Activated CD8-positive, alpha-beta memory T cell treated with anti-CD3 and anti-CD28 coated beads, Interleukin-2, amount 10 ng/mL, durations not matched to agents 7 days and 5 days (primary cell): ENCODE results near the gene SPAG9. TPM values are rescaled to one million over a fixed set of nuclear protein-coding genes. Genes with fewer than 3 reads are reported as not detected.
A peak's percentile ranks its signal among the peaks of the same experiment; 100 is the strongest.
"Not testable (repeated sequence)": the region's sequence is repeated elsewhere in the genome, so short reads cannot be mapped to it uniquely, and the experiment has no call there.

ENCODE experiments used
- ATAC-seq: fragments of 150-1000 bp; cut with Tn5 transposase; one replicate; pipeline ENCODE4 v1.10.0; 2021; ENCODE audit warnings: moderate library complexity
- CTCF ChIA-PET: fragments of 350-600 bp; sonication (Branson Sonifier 250); formaldehyde crosslinking; loops from one replicate; lab custom pipeline; 2021; ENCODE audit warnings: antibody characterized with exemption; lab: Charles Lee
- DNase-seq: peaks from one replicate; pipeline ENCODE4 v3.0.0-alpha.2; 2020
- H3K27ac Mint-ChIP-seq: one replicate; pipeline ENCODE4 v1.8.0; 2021; ENCODE audit warnings: mild to moderate bottlenecking, mixed read lengths
- H3K27me3 Mint-ChIP-seq: one replicate; pipeline ENCODE4 v1.8.0; 2021; ENCODE audit warnings: mixed read lengths
- H3K36me3 Mint-ChIP-seq: one replicate; pipeline ENCODE4 v1.8.0; 2021; ENCODE audit warnings: mild to moderate bottlenecking, mixed read lengths
- H3K4me1 Mint-ChIP-seq: one replicate; pipeline ENCODE4 v1.8.0; 2021; ENCODE audit warnings: mixed read lengths
- H3K4me3 Mint-ChIP-seq: one replicate; pipeline ENCODE4 v1.8.0; 2021; ENCODE audit warnings: mild to moderate bottlenecking, moderate library complexity, mixed read lengths
- H3K9me3 Mint-ChIP-seq: one replicate; pipeline ENCODE4 v1.8.0; 2022; ENCODE audit warnings: low read depth, mixed read lengths
- total RNA-seq, 2 experiments: library from RNA; stranded (reverse); gene quantifications; one replicate each; pipeline ENCODE4 v1.2.3, GENCODE V29; 2021

SPAG9 gene
- total RNA-seq, 2 experiments from 2014 or later = 49.0 to 53.8 TPM

DNA sequence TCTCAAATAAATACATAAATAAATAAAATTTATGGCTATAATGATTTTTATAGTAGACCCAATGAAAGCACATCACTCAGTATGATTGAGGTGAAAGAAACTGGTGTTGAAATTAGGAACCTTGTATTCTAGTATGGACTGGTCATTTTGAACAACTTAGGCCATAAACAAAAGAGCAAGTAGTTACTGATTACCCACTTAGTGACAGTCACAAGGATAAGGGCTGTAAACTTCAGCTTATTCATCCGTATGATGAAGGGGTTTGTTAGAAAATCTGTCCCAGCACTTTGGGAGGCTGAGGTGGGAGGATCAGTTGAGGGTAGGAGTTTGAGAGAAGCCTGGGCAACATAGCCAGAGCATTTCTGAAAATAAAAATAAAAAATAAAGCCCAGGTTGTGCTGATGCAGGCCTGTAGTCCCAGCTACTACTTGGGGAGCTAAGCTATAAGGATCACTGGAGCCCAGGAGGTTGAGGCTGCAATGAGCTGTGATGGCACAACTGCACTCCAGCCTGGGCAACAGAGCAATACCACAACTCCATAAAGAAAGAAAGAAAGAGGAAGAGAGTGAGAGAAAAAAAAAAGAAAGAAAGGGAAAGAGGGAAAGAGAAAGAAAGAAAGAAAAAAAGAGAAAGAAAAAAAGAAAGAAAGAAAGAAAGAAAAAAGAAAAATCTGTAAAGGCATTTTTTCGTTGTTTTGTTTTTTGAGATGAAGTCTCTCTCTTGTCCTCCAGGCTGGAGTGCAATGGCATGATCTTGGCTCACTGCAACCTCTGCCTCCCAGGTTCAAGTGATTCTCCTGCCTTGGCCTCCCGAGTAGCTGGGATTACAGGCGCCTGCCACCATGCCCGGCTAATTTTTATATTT, 4.2 kb upstream of the SPAG9 start:
- H3K4me1 Mint-ChIP-seq = peaks cover 16% of the 10 kb centered on the region
- no peaks in the 10 kb centered on the region for H3K9me3 Mint-ChIP-seq
- H3K4me3 Mint-ChIP-seq = no peak overlapping the region
- no peaks in the 10 kb centered on the region for H3K36me3 Mint-ChIP-seq
- H3K27me3 Mint-ChIP-seq = no peaks in the 10 kb centered on the region
- no peak overlapping the region for H3K27ac Mint-ChIP-seq
- no peak for DNase-seq
- CTCF ChIA-PET = interaction anchor here (1.7 kb wide), 1 partner anchor 28 kb away, joined by 11 read pairs; the partner anchor contains the start of gene NME1
- ATAC-seq = no peak

DNA sequence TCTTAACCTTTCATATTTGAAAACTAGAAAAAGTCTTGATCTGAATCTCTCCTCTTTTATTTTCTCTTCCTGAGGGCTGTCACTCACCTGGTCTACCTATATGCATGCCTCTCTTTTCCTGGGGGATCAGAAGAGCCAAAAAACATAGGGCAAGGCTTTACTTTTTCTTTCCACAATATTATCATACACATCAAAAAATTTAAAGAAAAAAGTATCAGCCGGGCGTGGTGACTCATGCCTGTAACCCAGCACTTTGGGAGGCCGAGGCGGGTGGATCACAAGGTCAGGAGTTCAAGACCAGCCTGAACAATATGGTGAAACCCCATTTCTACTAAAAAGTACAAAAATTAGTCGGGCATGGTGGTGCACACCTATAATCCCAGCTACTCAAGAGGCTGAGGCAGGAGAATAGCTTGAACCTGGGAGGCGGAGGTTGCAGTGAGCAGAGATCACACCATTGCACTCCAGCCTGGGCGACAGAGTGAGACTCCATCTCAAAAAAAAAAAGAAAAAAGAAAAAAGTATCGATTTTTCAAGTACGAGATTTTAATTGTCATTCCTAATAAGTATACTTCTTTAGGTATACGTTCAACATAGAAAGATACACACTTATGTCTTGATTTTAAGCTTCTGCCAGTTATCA, 1.9 kb upstream of the SPAG9 start:
- not testable (repeated sequence) for DNase-seq, H3K4me3 Mint-ChIP-seq, ATAC-seq, H3K9me3 Mint-ChIP-seq, H3K36me3 Mint-ChIP-seq, H3K27ac Mint-ChIP-seq, H3K27me3 Mint-ChIP-seq
- H3K4me1 Mint-ChIP-seq = peaks cover 37% of the 10 kb centered on the region
- CTCF ChIA-PET = interaction anchor here (1.4 to 2.7 kb wide), 2 partner anchors 12 to 31 kb away, joined by 4 to 19 read pairs; partner anchors contain the start of gene NME1

DNA sequence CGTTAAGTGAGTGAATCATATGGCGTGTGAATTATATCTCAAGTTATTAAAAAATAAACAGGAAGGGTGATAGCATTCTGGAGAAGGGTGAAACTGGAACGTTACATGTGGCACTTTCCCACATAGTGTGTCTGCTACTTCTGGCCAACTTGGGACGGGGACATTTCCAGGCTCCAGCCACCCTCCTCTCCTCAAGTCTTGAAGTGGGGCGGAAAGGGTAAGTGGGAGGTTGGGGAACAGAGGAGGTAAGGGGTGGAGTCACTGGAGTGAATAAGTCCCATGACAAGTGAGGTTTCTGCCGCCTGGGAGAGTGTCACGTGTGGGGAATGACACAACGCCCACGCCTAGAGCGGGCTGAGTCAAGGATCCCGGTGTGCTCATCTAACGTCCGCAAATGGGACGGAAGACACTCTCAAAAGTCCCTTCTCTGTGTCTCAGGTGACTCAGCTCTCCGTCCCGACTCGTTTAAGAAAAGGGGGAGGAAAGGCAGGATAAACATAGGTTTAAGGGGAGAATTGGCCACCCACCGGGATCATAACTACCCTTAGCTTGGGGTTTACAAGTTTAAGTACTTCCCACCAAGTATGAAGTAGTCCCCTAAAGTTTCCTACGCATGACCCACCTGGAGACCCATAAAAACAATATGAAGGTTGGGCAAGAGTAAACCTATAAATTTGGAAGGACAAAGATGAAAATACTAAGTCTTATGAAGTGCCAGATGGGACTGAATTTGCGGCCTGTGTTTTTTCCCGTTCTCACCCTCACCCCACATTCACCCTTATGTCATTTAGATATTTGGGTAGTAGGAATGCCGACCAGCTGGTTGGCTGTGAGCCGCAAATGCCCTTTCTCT, 1.2 kb upstream of the SPAG9 start:
- DNase-seq (peak; percentile 81), ATAC-seq (peak; percentile 17)
- Mint-ChIP-seq H3K36me3 (peaks cover 1% of the 10 kb centered on the region), H3K9me3 (no peaks in the 10 kb centered on the region), H3K4me1 (peaks cover 43% of the 10 kb centered on the region), H3K27me3 (no peaks in the 10 kb centered on the region), H3K27ac (peak overlapping the region; percentile 98), H3K4me3 (peak overlapping the region; percentile 94)
- CTCF ChIA-PET = interaction anchor here (1.4 to 2.7 kb wide), 2 partner anchors 13 to 31 kb away, joined by 4 to 19 read pairs; partner anchors contain the start of gene NME1

DNA sequence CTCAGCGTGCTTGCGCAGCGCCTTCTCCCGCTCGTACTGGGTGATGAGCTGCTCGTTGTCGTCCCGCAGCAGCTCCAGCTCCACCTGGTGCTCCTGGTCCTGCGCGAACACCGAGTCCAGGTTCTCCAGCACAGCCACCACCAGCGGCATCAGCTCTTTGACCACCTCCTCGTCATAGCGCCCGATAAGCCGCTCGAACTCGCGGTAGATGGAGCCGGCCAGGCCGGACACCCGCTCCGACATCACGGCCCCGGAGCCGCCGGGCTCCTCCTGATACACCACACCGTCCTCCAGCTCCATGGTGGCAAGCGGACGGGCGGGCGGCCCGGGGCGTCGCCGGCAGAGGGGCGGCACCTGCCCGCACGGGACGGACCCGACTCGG, 320 bp downstream of the SPAG9 start:
- ATAC-seq (peak; percentile 40), DNase-seq (peak; percentile 70)
- no peaks in the 10 kb centered on the region for H3K27me3 Mint-ChIP-seq
- H3K9me3 Mint-ChIP-seq = no peaks in the 10 kb centered on the region
- peak overlapping the region; percentile 94 for H3K27ac Mint-ChIP-seq
- peak overlapping the region; percentile 90 for H3K4me3 Mint-ChIP-seq
- H3K36me3 Mint-ChIP-seq = peaks cover 1% of the 10 kb centered on the region
- CTCF ChIA-PET = interaction anchor here (0.8 to 2.7 kb wide), 9 partner anchors 9 to 338 kb away, joined by 3 to 19 read pairs (median 3); partner anchors contain the start of gene NME1
- H3K4me1 Mint-ChIP-seq = peaks cover 51% of the 10 kb centered on the region

DNA sequence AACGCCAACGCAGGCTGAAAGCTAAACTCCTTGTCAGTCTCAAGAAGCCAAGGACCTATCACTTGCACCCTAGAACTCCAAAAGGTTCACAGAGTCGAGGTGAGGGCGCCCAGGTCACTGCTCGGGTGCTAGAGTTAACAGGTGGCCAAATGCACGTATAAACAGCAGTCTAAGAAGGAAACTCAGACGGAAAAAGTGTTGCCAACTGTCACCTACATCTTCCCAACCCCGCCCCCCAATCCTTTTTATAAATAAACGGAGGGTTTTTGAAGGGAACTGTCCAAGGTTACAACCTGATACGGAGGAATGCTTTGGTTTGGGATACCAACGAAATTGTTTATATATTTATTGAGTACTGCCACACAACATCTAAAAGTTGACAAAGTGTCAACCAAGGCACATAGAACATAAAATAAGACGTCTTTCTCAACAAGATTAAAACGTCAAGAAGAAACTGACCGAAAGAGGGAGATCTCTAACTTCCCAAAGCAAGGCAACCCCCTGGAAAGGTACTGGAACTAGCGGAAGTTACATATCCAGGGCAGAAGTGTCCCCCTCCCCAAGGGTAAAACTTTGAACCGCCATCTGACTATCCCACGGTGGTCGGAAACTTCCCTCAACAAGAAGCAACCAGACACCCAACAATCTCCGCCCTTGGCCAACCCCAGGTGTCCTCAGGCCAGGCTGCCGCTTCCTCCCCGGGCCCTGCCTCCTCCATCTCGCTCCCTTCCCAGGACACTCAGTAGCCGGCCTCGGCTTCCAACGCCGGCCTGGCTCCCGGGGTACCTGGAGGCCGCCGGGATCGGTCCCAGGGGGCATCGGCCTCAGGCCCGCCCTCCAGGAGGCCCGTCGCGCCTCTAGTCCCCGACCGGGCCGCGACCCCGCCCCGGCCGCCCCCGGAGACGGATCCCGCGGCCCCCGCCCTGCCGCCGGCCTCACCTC, 982 bp downstream of the SPAG9 start:
- Mint-ChIP-seq H3K4me1 (peaks cover 54% of the 10 kb centered on the region), H3K27ac (peak overlapping the region; percentile 94), H3K36me3 (peaks cover 4% of the 10 kb centered on the region), H3K27me3 (no peaks in the 10 kb centered on the region), H3K4me3 (peak overlapping the region; percentile 90), H3K9me3 (no peaks in the 10 kb centered on the region)
- CTCF ChIA-PET = interaction anchor here (0.8 to 2.7 kb wide), 13 partner anchors 8 to 337 kb away, joined by 3 to 19 read pairs (median 3); partner anchors contain the start of gene NME1
- peak; percentile 18 for ATAC-seq
- DNase-seq = peak; percentile 74

DNA sequence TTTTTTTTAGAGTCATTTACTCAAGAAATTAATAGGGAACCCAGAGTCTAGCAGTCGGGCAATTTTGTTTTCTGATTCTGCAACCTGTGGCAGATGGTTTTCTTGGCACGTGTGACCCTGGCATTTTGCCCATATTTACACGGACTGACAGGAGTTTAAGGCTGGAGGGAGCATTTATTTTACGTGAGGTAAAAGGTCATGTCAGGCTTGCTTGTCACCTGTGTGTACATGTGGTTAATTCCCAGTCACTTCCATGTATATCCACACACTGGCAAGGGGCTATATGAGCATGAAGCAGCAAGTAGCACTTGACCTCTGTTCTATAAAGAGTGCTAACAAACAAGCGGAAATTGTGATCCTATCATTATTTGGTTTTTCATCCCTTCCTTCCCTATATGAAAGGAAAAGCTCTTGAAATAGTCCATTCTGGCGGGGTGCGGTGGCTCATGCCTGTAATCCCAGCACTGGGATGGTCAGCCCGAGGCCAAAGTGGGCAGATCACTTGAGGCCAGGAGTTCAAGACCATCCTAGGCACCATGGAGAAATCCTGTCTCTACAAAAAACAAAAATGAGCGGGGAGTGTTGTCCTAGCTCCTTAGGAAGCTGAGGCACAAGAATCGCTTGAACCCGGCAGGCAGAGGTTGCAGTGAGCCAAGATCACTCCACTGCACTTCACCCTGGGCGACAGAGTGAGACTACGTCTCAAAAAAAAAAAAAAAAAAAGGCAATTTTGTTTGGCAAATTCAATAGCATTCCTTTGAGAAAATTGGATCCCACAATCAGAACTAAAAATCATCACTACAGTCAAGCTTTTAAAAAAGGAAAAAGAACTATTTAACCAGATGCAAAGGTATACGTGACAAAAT, 2.1 kb downstream of the SPAG9 start:
- Mint-ChIP-seq H3K4me1 (peaks cover 54% of the 10 kb centered on the region), H3K36me3 (peaks cover 4% of the 10 kb centered on the region), H3K27me3 (no peaks in the 10 kb centered on the region), H3K4me3 (peak overlapping the region; percentile 90), H3K27ac (peak overlapping the region; percentile 36), H3K9me3 (no peaks in the 10 kb centered on the region)
- DNase-seq = no peak
- no peak for ATAC-seq
- CTCF ChIA-PET = interaction anchor here (1.0 to 1.9 kb wide), 4 partner anchors 9 to 114 kb away, joined by 3 to 9 read pairs (median 3); partner anchors contain the start of gene NME1

DNA sequence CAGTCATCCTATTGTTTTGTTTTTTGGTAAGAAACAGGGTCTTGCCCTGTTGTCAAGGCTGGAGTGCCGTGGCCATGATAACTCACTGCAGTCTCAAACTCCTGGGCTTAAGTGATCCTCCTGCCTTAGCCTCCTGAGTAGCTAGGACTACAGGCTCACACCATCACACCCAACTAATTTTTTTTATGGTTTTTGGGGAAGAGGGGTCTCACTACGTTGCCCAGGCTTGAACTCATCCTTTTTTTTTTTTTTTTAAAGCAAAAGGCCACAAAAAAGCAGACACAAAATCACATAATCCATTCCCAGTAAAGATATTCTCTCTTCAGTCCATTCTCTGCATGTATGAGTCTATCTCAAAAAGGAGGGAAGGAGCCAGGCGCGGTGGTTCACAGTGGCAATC, 5.5 kb downstream of the SPAG9 start:
- no peak overlapping the region for H3K27ac Mint-ChIP-seq
- no peak for ATAC-seq
- H3K36me3 Mint-ChIP-seq = peaks cover 5% of the 10 kb centered on the region
- H3K4me3 Mint-ChIP-seq = no peak overlapping the region
- H3K4me1 Mint-ChIP-seq = peaks cover 38% of the 10 kb centered on the region
- CTCF ChIA-PET = no interaction called here
- no peaks in the 10 kb centered on the region for H3K27me3 Mint-ChIP-seq
- DNase-seq = no peak
- no peaks in the 10 kb centered on the region for H3K9me3 Mint-ChIP-seq

DNA sequence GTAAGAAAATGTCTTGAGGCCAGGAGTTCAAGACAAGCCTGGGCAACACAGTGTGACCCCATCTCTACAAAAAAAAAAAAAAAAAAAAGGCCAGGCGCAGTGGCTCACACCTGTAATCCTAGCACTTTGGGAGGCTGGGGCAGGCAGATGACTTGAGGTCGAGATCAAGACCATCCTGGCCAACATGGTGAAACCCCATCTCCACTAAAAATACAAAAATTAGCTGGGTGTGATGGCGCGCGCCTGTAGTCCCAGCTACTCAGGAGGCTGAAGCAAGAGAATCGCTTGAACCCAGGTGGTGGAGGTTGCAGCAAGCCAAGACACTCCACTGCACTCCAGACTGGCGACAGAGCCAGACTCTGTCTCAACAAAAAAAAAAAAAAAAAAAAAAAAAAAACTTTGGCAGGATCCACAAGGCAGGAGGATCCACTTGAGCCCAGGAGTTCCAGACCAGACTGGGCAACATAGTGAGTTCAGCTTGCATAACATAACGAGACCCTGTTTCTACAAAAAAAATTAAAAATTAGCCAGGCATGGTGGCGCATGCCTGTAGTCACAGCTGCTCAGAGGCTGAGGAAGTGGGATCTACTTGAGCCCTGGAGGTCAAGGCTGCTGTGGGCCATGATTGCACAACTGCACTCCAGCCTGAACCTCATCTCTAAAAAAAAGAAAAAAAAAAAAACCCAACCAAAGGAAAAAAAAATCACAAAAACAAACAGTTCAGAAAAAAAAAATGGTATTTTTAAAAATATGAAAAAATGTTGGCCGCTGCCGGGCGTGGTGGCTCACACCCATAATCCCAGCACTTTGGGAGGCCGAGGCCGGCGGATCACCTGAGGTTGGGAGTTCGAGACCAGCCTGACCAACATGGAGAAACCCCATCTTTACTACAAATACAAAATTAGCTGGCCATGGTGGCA, 8.1 kb downstream of the SPAG9 start:
- H3K4me1 Mint-ChIP-seq = peaks cover 17% of the 10 kb centered on the region
- not testable (repeated sequence) for DNase-seq, ATAC-seq, H3K4me3 Mint-ChIP-seq, H3K9me3 Mint-ChIP-seq, H3K27ac Mint-ChIP-seq, H3K27me3 Mint-ChIP-seq, H3K36me3 Mint-ChIP-seq
- CTCF ChIA-PET = interaction anchor here (0.7 kb wide), 2 partner anchors 21 to 53 kb away, joined by 3 read pairs; no protein-coding TSS in a partner anchor

DNA sequence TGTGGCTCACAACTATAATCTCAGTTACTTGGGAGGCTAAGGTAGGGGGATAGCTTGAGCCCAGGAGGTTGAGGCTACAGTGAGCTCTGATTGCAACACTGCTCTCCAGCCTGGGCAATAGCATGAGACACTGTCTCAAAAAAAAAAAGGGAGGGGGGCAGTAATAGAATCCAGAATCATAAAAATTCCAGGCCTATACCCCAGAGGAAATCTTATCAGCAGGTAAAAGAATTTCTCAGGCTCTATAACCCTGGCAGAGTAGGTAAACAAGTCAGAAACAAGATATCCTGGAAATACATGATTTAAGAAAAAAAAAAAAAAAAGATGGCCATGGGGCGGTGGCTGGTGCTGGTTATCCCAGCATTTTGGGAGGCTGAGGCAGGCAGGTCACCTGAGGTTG, 12.9 kb downstream of the SPAG9 start:
- CTCF ChIA-PET = interaction anchor here (0.6 to 1.3 kb wide), 2 partner anchors 46 to 331 kb away, joined by 3 read pairs; partner anchors contain the start of gene NME1
- H3K27ac Mint-ChIP-seq = no peak overlapping the region
- no peak for ATAC-seq

DNA sequence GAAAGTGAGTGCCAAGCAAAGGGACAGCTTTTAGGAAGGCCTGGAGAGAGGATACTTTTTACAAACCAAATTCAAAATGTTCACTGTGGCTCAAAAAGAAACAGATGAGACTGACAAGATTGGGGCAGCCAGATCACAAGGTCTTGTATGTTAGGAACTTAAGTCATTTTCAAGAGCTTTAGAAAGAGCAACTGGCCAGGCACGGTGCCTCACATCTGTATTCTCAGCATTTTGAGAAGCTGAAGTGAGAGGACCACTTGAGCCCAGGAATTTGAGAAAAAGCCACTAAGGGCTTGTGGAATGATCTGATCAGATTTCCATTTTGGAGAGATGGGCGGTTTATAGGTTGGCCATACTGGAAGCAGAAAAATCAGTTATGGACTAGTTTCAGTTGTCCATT, 17.2 kb downstream of the SPAG9 start:
- no peaks in the 10 kb centered on the region for H3K9me3 Mint-ChIP-seq
- H3K27me3 Mint-ChIP-seq = no peaks in the 10 kb centered on the region
- CTCF ChIA-PET = no interaction called here
- ATAC-seq (no peak), DNase-seq (peak; percentile 33)
- H3K4me3 Mint-ChIP-seq = no peak overlapping the region
- no peak overlapping the region for H3K27ac Mint-ChIP-seq
- H3K4me1 Mint-ChIP-seq = peaks cover 11% of the 10 kb centered on the region
- H3K36me3 Mint-ChIP-seq = peaks cover 10% of the 10 kb centered on the region

More for the DNA sequence above, 12.9 kb downstream of the SPAG9 start:
- no peak overlapping the region for H3K4me3 Mint-ChIP-seq
- peaks cover 9% of the 10 kb centered on the region for H3K4me1 Mint-ChIP-seq
- peaks cover 10% of the 10 kb centered on the region for H3K36me3 Mint-ChIP-seq
- no peak for DNase-seq
- H3K9me3 Mint-ChIP-seq = no peaks in the 10 kb centered on the region
- no peaks in the 10 kb centered on the region for H3K27me3 Mint-ChIP-seq
